CD4-positive, alpha-beta T cell treated with Interleukin-15 for 1 hour (primary cell): ENCODE data around the gene RBM10.
A peak's percentile ranks its signal among the peaks of the same experiment; 100 is the strongest.
"Not testable (repeated sequence)": the region's sequence is repeated elsewhere in the genome, so short reads cannot be mapped to it uniquely, and the experiment has no call there.

Experiments used
- DNase-seq: peaks from one replicate; pipeline ENCODE4 v3.0.0-alpha.2; 2020

The RBM10 gene, protein sequence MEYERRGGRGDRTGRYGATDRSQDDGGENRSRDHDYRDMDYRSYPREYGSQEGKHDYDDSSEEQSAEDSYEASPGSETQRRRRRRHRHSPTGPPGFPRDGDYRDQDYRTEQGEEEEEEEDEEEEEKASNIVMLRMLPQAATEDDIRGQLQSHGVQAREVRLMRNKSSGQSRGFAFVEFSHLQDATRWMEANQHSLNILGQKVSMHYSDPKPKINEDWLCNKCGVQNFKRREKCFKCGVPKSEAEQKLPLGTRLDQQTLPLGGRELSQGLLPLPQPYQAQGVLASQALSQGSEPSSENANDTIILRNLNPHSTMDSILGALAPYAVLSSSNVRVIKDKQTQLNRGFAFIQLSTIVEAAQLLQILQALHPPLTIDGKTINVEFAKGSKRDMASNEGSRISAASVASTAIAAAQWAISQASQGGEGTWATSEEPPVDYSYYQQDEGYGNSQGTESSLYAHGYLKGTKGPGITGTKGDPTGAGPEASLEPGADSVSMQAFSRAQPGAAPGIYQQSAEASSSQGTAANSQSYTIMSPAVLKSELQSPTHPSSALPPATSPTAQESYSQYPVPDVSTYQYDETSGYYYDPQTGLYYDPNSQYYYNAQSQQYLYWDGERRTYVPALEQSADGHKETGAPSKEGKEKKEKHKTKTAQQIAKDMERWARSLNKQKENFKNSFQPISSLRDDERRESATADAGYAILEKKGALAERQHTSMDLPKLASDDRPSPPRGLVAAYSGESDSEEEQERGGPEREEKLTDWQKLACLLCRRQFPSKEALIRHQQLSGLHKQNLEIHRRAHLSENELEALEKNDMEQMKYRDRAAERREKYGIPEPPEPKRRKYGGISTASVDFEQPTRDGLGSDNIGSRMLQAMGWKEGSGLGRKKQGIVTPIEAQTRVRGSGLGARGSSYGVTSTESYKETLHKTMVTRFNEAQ

DNA sequence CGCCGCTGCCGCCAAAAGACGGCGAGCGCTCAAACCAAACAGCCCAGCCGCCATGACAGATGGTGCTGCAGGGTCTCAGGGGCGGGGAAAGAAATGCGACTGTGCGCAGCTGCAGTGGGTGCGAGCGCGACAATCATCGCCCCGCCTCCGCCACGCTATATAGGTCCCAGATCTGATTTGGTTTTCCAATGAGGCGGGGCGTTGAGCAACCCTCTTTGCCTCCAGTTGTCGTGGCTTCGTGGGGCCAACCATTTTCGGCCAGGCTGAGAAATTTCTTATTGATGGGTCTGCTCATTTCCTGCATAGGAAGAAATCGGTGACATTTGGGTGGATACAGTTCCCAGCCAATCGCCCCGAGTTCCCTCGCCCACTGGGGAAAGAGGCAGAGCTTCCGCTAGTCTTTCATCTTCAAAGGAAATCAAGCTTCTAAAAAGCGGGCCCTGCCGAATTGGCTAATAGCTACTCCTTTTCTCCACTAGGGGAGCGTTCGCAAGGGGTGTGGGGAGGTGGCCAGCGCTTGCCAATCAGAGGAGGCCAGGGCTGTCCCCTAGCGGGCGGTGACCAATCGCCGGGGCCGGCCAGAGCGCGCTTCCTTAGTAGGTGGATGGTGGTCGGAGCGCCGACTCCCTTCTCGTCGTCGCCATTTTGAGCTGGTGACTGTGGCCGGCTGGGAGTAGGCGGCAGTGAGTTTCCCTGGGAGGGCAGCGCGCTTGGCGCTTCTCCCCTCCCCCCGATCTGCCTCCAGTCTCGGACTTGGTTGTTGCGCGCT, at the start of gene RBM10, which contains the start of gene NDUFB11:
TSS of gene RBM10 (plus strand) at position 596 of the 769 bp plus-strand sequence. CDS start 2,261 bp downstream, outside the sequence.
TSS of gene NDUFB11 (minus strand) at position 77 of the 769 bp plus-strand sequence. CDS start at position 54, 23 bp downstream.
- DNase-seq = peak; percentile 94

DNA sequence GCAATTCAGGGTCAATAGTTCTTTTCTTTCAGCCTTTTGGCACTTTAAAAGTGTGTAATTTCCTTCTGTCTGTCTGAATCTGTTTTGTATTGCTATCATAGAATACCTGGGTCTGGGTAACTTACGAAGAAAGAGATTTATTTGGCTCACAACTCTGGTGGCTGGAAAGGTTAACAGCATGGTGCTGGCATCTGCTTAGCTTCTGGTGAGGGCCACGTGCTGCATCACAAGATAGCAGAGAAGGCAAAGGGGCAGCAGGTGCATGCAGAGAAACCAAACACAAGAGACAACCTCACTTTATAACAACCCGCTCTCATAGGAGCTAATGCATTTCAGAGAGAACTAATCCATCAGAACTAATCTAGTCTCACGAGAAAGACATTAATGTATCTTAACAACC, 48.0 kb upstream of the RBM10 start:
- DNase-seq = no peak

DNA sequence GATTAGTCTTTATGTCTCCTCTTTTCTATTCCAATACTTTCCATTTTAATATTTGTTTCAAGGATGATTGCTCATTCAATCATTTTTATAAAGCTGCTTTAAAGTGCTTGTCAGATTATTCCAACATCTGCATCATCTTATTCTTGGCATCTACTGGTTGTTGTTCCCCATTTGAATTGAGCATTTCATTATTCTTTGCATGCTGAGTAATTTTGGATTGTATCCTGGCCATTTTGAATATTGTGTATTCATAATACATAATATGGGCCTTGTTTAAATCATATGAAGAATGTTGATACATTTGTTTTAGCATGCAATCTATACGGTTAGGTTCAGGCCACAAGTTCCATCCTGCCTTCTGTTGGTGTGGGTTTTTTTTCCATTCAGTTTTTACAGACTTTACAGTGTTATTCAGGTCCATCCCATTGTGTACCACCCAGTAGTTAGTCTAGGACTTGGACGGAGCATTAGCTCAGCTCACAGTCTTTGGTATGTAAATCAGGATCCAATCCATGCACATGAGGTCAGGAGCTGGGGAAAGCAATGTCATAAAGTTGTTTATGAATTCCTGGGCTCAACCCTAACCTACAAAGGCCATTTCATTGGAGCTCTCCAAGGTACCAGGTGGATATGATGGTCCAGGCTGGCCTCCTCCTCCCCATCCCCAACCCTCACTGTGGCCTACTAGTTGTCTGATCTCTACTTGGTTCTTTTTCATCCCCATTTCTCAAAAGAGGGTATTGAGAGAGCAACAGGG, 46.5 kb upstream of the RBM10 start:
- DNase-seq = no peak

DNA sequence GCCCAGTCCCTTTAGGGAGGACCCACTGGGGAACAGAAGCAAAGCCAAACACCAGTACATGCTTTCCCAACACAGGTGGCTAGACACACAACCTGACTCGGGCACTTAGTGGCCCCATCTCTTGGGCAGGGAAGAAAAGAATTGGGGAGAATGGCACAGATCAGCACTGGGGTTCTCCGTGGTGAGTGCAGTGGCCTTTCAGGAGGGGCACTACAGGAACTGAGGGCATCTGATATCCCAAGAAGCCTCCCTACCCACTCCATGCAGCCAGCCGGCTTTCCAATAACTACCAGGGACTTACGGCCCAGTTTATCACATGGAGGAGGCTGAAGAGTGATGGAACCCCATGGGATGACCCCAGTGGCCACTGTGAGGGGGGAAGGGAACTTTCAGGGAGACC, 43.8 kb upstream of the RBM10 start:
- DNase-seq = no peak

DNA sequence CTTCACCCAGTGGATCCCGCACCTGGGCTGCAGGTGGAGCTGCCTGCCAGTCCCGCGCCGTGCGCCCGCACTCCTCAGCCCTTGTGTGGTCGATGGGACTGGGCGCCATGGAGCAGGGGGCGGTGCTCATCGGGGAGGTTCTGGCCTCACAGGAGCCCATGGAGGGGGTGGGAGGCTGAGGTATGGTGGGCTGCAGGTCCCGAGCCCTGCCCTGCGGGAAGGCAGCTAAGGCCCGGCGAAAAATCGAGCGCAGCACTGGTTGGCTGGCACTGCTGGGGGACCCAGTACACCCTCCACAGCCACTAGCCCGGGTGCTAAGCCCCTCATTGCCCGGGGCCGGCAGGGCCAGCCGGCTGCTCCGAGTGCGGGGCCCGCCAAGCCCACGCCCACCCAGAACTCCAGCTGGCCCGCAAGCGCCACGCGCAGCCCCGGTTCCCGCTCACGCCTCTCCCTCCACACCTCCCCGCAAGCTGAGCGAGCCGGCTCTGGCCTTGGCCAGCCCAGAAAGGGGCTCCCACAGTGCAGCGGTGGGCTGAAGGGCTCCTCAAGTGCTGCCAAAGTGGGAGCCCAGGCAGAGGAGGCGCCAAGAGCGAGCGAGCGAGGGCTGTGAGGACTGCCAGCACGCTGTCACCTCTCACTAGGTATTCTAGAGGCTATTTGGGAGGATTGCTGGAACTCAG, 33.9 kb upstream of the RBM10 start:
- DNase-seq = not testable (repeated sequence)

DNA sequence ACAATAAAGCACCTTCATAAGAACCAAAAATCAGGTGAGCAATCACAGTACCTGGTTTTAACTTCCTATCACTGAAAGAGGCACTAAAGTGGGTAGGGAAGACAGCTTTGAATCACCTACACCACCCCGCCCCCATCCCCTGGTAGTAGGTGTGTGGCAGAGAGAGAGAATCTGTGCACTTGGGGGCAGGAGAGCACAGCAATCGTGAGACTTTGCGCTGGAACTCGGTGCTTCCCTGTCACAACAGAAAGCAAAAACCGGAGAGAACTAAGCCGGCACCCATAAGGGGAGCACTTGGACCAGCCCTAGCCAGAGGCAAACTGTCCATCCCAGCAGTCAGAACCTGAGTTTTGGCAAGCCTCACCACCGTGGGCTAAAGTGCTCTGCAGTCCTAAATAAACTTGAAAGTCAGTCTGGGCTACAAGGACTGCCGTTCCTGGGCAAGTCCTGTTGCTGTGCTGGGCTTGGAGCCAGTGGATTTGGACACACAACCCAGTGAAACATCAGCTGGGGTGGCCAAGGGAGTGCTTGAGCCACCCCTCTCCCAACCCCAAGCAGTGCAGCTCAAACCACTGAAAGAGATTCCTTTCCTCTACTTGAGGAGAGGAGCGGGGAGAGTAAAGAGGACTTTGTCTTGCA, 32.6 kb upstream of the RBM10 start:
- no peak for DNase-seq

DNA sequence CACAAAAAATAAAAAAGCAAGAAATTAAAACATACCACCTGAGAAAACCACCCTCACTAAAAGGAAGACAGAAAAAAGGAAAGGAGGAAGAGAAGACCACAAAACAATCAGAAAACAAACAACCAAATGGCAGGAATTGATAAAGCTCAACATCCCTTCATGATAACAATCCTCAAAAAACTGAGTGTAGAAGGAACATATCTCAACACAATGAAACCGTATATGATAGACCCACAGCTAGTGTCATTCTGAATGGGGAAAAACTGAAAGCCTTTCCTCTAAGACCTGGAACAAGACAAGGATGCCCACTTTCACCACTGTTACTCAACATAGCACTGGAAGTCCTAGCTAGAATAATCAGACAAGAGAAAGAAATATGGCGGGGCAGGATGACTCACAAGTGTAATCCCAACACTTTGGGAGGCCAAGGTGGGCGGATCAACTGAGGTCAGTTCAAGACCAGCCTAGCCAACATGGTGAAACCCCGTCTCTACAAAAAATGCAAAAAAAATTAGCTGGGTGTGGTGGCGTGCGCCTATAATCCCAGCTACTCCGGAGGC, 28.4 kb upstream of the RBM10 start:
- not testable (repeated sequence) for DNase-seq

DNA sequence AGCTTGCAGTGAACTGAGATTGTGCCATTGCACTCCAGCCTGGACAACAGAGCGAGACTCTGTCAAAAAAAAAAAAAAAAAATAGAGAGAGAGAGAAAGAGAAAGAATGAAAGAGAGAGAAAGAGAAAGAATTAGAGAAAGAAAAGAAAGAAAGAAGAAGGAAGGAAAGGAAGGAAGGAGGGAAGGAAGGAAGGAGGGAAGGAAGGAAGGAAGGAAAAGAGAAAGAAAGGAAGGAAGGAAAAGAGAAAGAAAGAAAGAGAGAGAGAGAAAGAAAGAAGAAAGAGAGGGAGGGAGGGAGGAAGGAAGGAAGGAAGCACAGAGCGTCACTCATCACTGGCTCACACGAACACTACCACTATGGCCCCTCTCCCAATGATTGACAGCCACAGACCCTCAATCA, 20.6 kb upstream of the RBM10 start:
- not testable (repeated sequence) for DNase-seq

DNA sequence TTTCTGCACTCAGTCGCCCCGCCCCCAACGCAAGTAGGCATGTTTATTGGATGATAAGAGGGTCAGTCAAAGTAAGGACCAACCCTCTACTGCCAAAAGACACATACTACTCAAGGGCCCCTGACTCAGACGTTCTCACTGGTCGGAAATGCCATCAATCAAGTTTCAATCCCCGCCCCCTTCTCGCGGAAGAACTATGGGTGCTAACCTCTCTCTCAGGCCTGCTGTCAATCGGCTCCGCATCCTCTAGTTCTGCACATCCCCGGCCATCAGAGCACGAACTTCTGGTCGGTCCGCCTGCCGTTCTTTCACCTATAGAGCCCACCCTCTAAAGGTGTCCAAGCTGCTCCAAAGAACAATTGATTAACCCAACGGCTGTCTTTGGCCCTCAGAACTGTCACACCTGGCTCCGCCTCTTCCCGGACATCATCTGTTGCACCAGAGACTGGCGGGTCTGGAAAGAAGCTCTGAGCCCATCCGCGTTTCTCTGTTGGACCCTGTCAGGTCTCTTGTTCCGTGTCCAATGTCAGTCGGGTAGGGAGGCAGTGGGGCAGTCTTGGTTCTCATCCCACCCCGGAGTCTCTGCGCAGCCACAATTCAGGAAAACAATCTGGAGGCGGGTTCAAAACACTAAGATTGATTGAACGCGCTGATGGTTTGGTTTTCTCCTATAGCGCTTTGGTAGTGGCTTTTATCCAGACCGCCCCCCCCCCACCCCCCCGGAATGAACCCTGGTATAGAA, 15.7 kb upstream of the RBM10 start:
- DNase-seq = peak; percentile 92

DNA sequence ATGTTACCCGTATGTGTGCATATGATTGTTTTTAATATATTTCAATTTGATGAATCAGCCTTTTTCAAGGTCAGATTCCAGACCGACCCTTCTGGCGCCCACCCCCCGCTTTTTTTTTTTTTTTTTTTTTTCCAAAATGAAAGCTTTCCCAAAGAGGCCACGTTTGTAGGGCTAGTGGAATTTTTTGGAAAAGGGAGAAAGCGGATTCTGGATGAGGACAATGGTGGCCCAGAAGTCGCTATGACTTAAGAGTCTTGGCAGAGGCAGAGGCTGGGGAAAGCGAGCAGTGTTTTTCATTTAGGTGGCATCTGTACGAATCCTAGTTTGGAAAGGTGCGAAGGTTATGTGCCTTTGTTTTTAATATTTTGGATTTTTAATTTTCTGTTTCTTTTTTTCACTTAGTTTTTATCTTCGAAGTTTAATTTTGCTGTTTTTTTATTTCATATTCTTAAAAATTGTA, 15.1 kb upstream of the RBM10 start:
- DNase-seq = no peak

DNA sequence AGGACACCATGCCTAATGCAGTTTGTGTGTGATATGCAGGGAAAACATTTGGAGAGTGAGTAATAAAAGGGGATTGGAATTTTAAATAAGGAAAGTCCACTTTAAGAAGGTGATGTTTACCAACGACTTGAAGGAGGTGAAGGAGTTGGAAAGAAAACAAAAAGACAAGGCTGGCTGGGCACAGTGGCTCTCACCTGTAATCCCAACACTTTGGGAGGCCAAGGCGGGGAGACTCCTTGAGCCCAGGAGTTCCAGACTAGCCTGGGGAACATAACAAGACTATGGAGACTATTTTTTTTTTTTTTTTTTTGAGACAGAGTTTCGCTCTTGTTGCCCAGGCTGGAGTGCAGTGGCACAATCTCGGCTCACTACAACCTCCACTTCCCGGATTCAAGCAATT, 11.5 kb upstream of the RBM10 start:
- no peak for DNase-seq

DNA sequence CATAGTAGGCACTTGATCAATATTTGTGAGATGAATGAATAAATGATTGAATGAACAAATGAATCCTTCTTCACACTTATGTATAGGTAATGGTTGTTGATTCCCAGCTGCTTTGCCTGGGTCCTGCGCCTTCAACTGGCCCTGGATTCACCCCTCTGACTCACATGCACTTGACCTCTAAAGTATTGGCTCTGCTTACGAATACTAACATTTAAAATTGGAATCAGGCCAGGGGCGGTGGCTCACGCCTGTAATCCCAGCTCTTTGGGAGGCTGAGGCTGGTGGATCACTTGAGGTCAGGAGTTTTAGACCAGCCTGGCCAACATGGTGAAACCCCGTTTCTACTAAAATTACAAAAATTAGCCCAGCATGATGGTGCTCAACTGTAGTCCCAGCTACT, 9.4 kb upstream of the RBM10 start:
- DNase-seq = not testable (repeated sequence)

DNA sequence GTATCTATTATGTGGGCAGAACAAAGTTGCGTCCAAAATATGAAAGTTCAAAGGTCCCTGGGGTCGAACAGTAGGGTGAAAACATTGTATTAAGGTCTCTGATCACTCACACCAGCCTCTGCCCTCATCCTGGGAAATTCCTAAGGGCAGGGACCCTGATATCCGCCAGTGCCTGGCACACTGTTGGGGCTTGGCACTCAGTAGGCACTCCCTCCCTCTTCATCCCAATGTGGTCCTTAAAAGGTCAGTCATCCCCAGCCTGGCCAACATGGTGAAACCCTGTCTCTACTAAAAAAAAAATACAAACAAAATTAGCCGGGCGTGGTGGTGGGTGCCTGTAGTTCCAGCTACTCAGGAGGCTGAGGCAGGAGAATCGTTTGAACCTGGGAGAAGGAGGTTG, 6.8 kb upstream of the RBM10 start:
- DNase-seq = no peak

DNA sequence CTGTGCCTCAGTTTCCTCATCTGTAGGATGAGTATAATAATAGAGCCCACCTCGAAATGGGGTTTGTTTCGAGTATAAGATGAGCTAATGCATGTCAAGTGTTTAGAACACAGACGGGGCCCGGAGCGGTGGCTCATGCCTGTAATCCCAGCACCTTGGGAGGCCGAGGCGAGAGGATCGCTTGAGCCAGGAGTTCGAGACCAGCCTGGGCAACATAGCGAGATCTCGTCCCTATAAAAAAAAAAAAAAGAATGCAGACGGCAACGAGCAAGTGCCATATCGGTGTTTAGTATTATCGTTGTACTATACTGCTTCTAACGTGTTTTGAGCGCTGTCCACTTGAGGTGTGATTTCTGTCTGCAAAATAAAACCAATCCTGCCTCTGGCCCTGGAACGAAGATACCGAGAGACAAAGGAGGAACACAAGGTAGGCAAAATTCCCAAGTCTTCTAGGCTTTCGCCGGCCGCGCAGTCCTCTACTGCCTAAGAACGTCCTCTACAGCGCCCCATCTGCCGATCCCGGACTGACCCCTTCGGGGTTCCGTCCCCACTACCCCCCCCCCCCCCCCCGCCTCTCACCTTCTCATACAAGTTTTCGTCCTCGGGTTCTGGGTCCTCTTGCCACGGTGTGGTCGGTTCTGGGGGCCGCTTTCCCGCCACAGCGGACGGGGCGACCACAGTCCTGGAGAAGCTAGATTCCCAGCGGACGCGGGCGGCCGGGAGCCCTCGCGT, 961 bp upstream of the RBM10 start:
- DNase-seq = peak; percentile 37

DNA sequence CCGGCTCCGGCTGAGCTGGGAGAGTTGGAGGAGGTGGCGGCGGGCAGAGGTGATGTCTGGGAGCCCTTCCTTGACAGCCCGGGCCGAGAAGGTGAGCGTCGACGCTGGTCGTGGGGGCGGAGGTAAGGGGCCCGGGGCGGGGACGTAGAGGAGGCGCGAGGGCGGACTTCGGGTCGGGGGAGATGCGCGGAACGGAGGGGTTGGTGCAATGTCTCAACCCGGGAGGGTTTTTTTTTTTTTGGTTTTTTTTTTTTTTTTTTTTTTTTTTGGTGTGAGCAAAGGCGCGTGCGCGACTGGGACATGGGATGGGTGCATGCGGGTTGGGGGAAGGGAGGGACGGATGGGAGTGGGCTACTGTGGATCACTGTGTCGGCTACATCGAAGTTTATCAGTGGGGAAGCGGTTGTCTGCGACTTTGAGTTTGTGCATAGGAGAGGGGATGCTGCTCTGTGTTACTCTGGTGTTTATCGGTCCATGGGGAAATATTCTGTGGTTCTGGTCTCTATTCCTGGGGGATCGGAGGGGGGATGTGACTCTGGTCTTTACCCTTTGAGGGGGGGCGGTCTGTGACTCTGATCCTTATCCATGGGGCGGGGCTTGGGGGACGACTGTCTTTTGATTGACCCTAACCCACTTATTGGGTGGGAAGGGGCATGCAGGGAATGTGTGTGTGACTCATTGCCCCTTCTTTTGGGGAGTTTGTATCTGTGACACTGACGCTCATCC, 537 bp downstream of the RBM10 start:
- no peak for DNase-seq

DNA sequence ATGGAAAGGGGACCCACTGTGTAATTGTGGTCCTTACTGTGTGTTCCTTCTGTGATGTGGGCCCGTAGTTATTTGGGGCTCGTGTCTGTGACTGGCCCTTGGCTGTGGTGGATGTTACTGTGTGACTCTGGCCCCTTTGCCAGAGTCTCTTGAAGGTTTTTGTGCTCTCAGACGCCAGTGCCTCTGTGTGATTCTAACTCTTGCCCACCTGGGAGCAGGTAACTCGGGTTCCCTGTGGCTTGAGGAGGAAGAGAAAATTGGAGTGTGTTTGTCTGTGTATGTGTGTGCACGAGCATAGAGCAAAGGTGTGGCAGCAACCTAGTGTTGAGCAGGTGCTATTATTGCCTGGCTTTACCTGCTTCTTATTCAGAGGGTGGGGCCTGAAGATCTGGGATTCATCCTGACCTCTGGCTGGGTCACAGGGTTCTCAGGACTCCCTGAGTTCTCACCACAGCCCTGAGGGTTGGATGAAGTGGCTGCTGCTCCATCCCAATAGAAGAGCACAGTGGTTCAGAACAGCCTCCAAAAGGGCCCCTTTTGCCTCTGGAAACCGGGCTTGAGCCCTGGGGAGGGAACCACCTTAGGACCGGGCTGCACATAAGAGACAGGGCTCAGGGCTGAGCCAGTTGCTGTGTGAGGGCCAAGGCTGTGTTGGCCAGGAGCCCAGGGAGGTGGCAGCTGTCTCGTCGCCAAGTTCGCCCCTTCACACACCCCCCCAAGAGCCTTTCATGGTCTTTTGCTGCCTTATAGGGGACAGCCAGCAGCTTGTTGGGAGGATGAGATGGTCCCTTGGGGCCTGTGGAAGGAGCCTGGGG, 1.3 kb downstream of the RBM10 start:
- DNase-seq = no peak
